Osteocyte (in vitro differentiated cells): ENCODE results near the gene CCN5. TPM values are rescaled to one million over a fixed set of nuclear protein-coding genes. Genes with fewer than 3 reads are reported as not detected.

Source experiments
- DNase-seq: peaks from one replicate; pipeline ENCODE4 v3.0.0; 2021; ENCODE audit warnings: mixed read lengths; ENCODE audit not compliant: unreplicated experiment; ENCODE audit errors: extremely low spot score
- H3K27ac Mint-ChIP-seq: one replicate; pipeline ENCODE4 v1.8.0; 2021; ENCODE audit warnings: mild to moderate bottlenecking, mixed read lengths; ENCODE audit not compliant: unreplicated experiment
- H3K27me3 Mint-ChIP-seq: one replicate; pipeline ENCODE4 v1.8.0; 2021; ENCODE audit warnings: mixed read lengths; ENCODE audit not compliant: unreplicated experiment
- H3K36me3 Mint-ChIP-seq: one replicate; pipeline ENCODE4 v1.8.0; 2021; ENCODE audit warnings: mixed read lengths; ENCODE audit not compliant: unreplicated experiment
- H3K4me1 Mint-ChIP-seq: one replicate; pipeline ENCODE4 v1.8.0; 2021; ENCODE audit warnings: mixed read lengths; ENCODE audit not compliant: unreplicated experiment
- H3K4me3 Mint-ChIP-seq: one replicate; pipeline ENCODE4 v1.8.0; 2021; ENCODE audit warnings: mild to moderate bottlenecking, moderate library complexity, mixed read lengths; ENCODE audit not compliant: unreplicated experiment
- H3K9me3 Mint-ChIP-seq: one replicate; pipeline ENCODE4 v1.8.0; 2021; ENCODE audit warnings: mixed read lengths; ENCODE audit not compliant: unreplicated experiment
- total RNA-seq: library from RNA; stranded (reverse); gene quantifications from 2 replicates; pipeline ENCODE4 v1.2.1, GENCODE V29; 2021
- TF ChIP-seq, protein P1 (sequence below): fragments of 200-600 bp; sonication (generic); IDR thresholded peaks from 2 replicates; pipeline ENCODE4 v1.5.0; 2021; ENCODE audit warnings: antibody characterized with exemption, mild to moderate bottlenecking, moderate library complexity

The CCN5 gene
- total RNA-seq, 1 donor from 2014 or later, result 18.2 TPM

- no peak for DNase-seq
Measured at GRCh38 chr20:44725837-44726236, 10.7 kb downstream of the CCN5 start.

DNA sequence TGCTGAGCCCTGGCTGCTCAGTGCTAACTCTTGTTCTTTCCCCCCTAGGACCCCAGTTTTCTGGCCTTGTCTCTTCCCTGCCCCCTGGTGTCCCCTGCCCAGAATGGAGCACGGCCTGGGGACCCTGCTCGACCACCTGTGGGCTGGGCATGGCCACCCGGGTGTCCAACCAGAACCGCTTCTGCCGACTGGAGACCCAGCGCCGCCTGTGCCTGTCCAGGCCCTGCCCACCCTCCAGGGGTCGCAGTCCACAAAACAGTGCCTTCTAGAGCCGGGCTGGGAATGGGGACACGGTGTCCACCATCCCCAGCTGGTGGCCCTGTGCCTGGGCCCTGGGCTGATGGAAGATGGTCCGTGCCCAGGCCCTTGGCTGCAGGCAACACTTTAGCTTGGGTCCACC lies 11.9 kb downstream of the CCN5 start:
- no peaks in the 10 kb centered on the region for H3K9me3 Mint-ChIP-seq
- TF ChIP-seq, protein P1, sequence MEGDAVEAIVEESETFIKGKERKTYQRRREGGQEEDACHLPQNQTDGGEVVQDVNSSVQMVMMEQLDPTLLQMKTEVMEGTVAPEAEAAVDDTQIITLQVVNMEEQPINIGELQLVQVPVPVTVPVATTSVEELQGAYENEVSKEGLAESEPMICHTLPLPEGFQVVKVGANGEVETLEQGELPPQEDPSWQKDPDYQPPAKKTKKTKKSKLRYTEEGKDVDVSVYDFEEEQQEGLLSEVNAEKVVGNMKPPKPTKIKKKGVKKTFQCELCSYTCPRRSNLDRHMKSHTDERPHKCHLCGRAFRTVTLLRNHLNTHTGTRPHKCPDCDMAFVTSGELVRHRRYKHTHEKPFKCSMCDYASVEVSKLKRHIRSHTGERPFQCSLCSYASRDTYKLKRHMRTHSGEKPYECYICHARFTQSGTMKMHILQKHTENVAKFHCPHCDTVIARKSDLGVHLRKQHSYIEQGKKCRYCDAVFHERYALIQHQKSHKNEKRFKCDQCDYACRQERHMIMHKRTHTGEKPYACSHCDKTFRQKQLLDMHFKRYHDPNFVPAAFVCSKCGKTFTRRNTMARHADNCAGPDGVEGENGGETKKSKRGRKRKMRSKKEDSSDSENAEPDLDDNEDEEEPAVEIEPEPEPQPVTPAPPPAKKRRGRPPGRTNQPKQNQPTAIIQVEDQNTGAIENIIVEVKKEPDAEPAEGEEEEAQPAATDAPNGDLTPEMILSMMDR, result no peak
- H3K36me3 Mint-ChIP-seq, result no peaks in the 10 kb centered on the region
- H3K4me3 Mint-ChIP-seq, result no peak overlapping the region
- no peaks in the 10 kb centered on the region for H3K27me3 Mint-ChIP-seq
- H3K4me1 Mint-ChIP-seq, result peaks cover 53% of the 10 kb centered on the region
- DNase-seq, result no peak
- no peak overlapping the region for H3K27ac Mint-ChIP-seq

More at GRCh38 chr20:44725837-44726236, 10.7 kb downstream of the CCN5 start:
- Mint-ChIP-seq H3K27me3 (no peaks in the 10 kb centered on the region), H3K36me3 (no peaks in the 10 kb centered on the region), H3K4me3 (no peak overlapping the region), H3K4me1 (peaks cover 56% of the 10 kb centered on the region), H3K9me3 (no peaks in the 10 kb centered on the region), H3K27ac (no peak overlapping the region)
- TF ChIP-seq, protein P1, result no peak

GRCh38 chr20:44727651-44728050 lies 12.5 kb downstream of the CCN5 start:
- peak overlapping the region; percentile 59 for H3K27ac Mint-ChIP-seq
- peaks cover 54% of the 10 kb centered on the region for H3K4me1 Mint-ChIP-seq
- H3K36me3 Mint-ChIP-seq, result no peaks in the 10 kb centered on the region
- no peak for DNase-seq
- no peaks in the 10 kb centered on the region for H3K9me3 Mint-ChIP-seq
- TF ChIP-seq, protein P1, result no peak
- H3K27me3 Mint-ChIP-seq, result no peaks in the 10 kb centered on the region
- H3K4me3 Mint-ChIP-seq, result no peak overlapping the region

DNA sequence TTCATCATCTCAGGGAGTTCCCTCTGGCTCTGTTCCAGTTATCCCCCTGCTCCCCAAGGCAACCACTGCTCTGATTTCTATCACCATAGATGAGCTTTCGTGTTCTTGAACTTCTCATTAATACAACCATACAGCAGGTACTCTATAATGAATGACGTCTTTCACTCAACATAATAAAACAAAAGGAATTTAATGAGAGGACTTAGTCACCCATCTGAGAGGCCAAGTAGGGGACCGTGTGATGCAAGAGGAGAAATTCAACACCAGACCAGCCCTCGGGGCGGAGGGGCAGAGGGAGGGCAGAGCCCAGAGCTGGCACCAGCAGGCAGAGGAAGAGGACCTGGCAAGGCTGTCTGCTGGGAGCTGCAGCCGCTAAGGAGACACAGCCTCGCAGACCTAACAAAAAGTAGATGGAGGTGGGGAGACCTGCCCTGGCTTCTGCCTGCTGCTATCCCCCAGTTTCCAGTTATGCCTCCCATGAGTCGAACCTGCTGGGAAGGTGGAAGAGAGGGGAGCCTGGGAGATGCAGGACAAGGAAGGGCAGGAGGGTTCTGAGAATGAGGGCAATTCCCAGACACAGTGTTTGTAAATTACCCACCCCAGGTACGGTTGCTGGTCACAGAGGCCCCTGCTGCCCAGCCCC lies 13.8 kb downstream of the CCN5 start:
- H3K27me3 Mint-ChIP-seq, result no peaks in the 10 kb centered on the region
- no peaks in the 10 kb centered on the region for H3K36me3 Mint-ChIP-seq
- H3K4me1 Mint-ChIP-seq, result peaks cover 54% of the 10 kb centered on the region
- TF ChIP-seq, protein P1, result no peak
- DNase-seq, result peak; percentile 94
- peak overlapping the region; percentile 46 for H3K4me3 Mint-ChIP-seq
- H3K27ac Mint-ChIP-seq, result peak overlapping the region; percentile 91
- no peaks in the 10 kb centered on the region for H3K9me3 Mint-ChIP-seq

DNA sequence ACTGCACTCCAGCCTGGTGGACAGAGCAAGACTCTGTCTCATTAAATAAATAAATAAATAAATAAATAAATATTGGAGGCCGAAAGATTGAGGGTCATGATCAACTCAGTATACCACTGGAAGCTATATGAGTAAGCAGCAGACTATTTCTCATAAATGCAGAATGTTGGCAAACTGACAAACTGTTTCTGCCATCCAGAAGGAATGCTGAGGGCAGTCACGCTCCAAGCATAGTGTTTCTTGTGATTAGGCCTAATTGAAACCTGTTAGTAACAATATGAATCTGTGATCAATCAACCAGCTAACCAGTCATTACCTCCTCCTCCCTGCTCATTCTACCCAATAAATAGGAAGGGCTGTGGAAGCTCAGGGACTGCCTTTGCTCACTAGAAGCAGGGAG lies 15.3 kb downstream of the CCN5 start:
- no peak for DNase-seq
- no peaks in the 10 kb centered on the region for H3K36me3 Mint-ChIP-seq
- H3K9me3 Mint-ChIP-seq, result no peaks in the 10 kb centered on the region
- no peaks in the 10 kb centered on the region for H3K27me3 Mint-ChIP-seq
- peaks cover 66% of the 10 kb centered on the region for H3K4me1 Mint-ChIP-seq
- peak overlapping the region; percentile 91 for H3K27ac Mint-ChIP-seq
- H3K4me3 Mint-ChIP-seq, result no peak overlapping the region
- TF ChIP-seq, protein P1, result no peak
